Measurements from ENCODE around the gene DNAJB8. TPM values are rescaled to one million over a fixed set of nuclear protein-coding genes. Genes with fewer than 3 reads are reported as not detected.
A peak's percentile ranks its signal among the peaks of the same experiment; 100 is the strongest.

Gene DNAJB8
- total and polyA plus RNA-seq, 7 donors: not detected

DNA sequence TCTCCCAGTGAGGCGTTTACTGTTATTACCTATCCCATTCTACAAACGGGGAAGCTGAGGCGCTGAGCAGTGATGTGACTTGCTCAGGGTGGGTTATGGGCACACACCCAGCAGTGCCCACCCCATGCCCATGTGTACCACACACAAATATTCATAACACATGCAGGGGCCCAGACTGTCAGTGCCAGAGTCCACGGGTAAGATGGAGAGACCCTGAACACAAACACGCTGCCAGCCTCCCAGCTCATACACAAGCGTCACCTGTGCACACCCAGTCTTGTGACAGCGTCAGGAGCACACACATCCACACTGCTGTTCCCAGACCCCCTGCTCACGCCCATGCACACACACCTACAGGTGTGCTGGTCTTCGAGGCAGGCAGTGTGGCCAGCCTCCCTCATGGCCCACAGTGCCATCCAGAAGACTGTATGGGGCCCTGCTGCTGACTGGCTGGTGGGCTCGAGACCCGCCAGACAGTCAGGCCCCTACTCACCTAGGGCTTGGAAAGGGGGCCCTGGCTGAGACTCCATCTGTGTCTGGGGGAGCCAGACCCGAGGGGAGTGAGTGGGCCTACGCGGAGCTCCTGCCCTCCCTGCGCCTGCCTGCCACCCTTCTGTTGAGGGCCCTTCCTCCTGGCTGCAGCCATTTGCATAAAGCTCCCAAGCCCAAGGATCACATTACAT is 39.4 kb downstream of the DNAJB8 start:
- intact Hi-C loops (cut with DNase I): no loop called here
- no peaks in the 10 kb centered on the region for H3K36me3 ChIP-seq
- H3K4me1 ChIP-seq: peaks cover 0 to 11% (median 9%) of the 10 kb centered on the region in 4 donors
- H3K9me3 ChIP-seq: no peaks in the 10 kb centered on the region
- H3K27ac ChIP-seq: no peak overlapping the region
- H3K4me3 ChIP-seq: no peak overlapping the region
- peaks cover 2 to 63% (median 43%) of the 10 kb centered on the region in 3 donors for H3K27me3 ChIP-seq
- TF ChIP-seq POLR2A (IDR thresholded peaks at IDR 0.05): no peak
- no peak for TF ChIP-seq POLR2AphosphoS5 (IDR thresholded peaks at IDR 0.05)
- TF ChIP-seq EP300 (IDR thresholded peaks at IDR 0.05): no peak
- TF ChIP-seq, protein P1, sequence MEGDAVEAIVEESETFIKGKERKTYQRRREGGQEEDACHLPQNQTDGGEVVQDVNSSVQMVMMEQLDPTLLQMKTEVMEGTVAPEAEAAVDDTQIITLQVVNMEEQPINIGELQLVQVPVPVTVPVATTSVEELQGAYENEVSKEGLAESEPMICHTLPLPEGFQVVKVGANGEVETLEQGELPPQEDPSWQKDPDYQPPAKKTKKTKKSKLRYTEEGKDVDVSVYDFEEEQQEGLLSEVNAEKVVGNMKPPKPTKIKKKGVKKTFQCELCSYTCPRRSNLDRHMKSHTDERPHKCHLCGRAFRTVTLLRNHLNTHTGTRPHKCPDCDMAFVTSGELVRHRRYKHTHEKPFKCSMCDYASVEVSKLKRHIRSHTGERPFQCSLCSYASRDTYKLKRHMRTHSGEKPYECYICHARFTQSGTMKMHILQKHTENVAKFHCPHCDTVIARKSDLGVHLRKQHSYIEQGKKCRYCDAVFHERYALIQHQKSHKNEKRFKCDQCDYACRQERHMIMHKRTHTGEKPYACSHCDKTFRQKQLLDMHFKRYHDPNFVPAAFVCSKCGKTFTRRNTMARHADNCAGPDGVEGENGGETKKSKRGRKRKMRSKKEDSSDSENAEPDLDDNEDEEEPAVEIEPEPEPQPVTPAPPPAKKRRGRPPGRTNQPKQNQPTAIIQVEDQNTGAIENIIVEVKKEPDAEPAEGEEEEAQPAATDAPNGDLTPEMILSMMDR (IDR thresholded peaks at IDR 0.05): no peak
- no peak for DNase-seq
- WGBS, 2 donors: 89% methylated on average over 15 of the region's 15 CpGs

DNA sequence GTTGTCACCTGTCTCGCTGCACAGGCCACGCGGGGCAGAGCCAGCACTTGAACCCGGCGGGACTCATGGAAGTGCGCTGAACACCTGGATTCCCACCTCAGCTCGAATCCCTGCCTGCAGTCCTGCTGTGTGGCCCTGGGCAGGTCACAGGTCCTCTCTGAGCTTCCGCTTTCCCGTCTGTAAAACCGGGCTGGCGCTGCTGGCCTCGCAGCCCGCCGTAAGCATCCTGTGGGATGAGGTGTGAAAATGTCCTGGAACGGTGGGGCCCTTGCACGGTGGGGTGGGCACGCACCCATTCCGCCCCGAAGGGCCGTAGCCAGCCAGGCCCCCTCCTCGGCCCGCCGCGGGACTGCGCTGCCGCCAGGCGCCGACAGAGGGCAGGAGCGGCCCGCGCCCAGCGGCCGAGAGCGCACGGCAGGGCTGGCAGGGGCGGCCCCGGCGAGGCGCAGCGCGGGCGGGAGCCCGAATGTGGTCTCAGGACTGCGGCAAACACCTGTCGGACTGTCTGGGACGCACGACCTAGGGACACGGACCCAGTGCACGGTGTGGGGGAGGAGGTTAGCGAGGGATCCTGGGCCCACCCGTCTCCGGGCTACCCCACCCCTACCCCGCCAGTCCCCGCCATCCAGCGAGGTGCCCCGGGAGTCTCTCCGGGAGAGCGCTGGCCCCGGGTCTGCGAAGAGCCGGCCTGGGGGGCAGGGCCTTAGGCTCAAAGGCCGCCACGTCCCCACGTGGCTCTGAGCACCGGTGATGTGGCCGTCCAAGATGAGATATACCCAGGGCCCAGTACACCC is 40.4 kb downstream of the DNAJB8 start:
- H3K27me3 ChIP-seq: peaks cover 0 to 53% (median 34%) of the 10 kb centered on the region in 3 donors
- peak overlapping the region in 2 of 4 donors; percentile 28 to 32 for H3K4me3 ChIP-seq
- H3K27ac ChIP-seq: no peak overlapping the region
- H3K9me3 ChIP-seq: no peaks in the 10 kb centered on the region
- H3K36me3 ChIP-seq: no peaks in the 10 kb centered on the region
- WGBS, 2 donors: 10 to 11% methylated on average over 66 of the region's 66 CpGs
- TF ChIP-seq POLR2AphosphoS5 (IDR thresholded peaks at IDR 0.05): no peak
- TF ChIP-seq, protein P1 (IDR thresholded peaks at IDR 0.05): peak; percentile 36 to 94 (median 54)
- peaks cover 0 to 9% (median 7%) of the 10 kb centered on the region in 4 donors for H3K4me1 ChIP-seq
- DNase-seq: no peak
- intact Hi-C loops (cut with DNase I): loop anchor here (1.0 kb wide), 2 partner anchors 72 to 181 kb away; no protein-coding TSS in a partner anchor

DNA sequence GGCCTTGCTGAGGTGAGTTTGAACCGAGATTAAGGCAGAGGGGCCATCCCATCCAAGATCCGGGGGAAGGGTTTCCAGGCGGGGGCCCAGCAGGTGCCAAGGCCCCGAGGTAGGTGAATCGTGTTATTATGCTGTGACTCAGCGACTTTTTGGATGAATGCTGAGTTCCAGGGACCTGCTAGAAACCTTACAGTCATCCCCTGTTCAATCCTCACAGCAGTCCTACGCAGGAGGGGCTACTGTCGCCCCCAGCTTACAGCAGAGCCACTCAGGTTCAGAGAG is 40.9 kb downstream of the DNAJB8 start:
- intact Hi-C loops (cut with DNase I): loop anchor here (1.0 kb wide), 2 partner anchors 73 to 182 kb away; no protein-coding TSS in a partner anchor
- H3K9me3 ChIP-seq: no peaks in the 10 kb centered on the region
- no peak overlapping the region for H3K4me3 ChIP-seq
- H3K27me3 ChIP-seq: peaks cover 0 to 48% (median 28%) of the 10 kb centered on the region in 3 donors
- H3K27ac ChIP-seq: no peak overlapping the region
- TF ChIP-seq POLR2A (IDR thresholded peaks at IDR 0.05) (no peak), POLR2AphosphoS5 (IDR thresholded peaks at IDR 0.05) (no peak), EP300 (IDR thresholded peaks at IDR 0.05) (no peak)
- TF ChIP-seq, protein P1 (IDR thresholded peaks at IDR 0.05): no peak
- DNase-seq: no peak
- WGBS, 2 donors: 73 to 79% methylated on average over 8 of the region's 8 CpGs
- H3K4me1 ChIP-seq: peaks cover 0 to 9% (median 7%) of the 10 kb centered on the region in 4 donors
- H3K36me3 ChIP-seq: no peaks in the 10 kb centered on the region

DNA sequence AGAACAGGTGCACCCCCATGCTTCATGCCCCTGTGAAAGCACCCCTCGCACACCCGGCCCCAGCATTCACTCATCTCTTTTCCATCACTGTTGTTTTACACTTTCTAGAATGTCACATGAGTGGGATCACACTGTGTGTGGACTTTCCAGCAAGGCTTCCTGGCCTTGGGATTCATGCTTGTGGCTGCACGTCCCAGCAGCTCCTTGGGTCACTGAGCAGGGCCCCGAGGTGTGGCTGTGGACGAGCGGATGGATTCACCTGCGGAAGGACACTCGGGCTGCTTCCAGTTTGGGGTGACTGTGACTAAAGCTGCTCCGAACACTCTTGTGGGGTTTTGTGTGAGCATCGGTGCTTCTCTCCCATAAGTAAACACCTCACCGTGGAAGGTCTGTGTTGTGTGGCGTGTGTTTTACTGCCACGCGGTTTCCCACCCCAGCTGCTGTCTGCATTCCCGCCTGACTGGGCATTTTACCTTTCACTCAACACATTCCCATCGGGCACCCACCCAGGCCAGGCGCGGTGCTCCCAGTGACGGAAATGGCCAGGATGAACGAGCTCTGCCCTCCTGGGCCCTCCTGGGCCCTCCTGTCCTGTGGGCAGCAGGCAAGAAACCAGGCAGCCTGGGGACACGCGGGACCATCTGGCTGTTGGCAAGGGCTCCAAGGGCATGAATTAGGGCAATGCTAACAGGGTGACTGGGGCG is 41.4 kb downstream of the DNAJB8 start:
- Histone ChIP-seq H3K9me3 (no peaks in the 10 kb centered on the region), H3K27me3 (peaks cover 0 to 45% (median 25%) of the 10 kb centered on the region in 3 donors), H3K4me1 (peaks cover 0 to 9% (median 7%) of the 10 kb centered on the region in 4 donors), H3K36me3 (no peaks in the 10 kb centered on the region), H3K27ac (no peak overlapping the region), H3K4me3 (no peak overlapping the region)
- TF ChIP-seq POLR2A (IDR thresholded peaks at IDR 0.05): no peak
- TF ChIP-seq, protein P1 (IDR thresholded peaks at IDR 0.05): no peak
- no peak for TF ChIP-seq POLR2AphosphoS5 (IDR thresholded peaks at IDR 0.05)
- no peak for TF ChIP-seq EP300 (IDR thresholded peaks at IDR 0.05)
- DNase-seq: no peak
- 86 to 91% methylated on average over 23 of the region's 23 CpGs for WGBS, 2 donors
- intact Hi-C loops (cut with DNase I): no loop called here
